ENCODE measurements around the gene BCL2L14. TPM values are rescaled to one million over a fixed set of nuclear protein-coding genes. Genes with fewer than 3 reads are reported as not detected.

Gene BCL2L14
- total and polyA plus RNA-seq, 3 experiments from 2014 or later = 0.20 to 0.22 TPM; not detected in 1

DNA sequence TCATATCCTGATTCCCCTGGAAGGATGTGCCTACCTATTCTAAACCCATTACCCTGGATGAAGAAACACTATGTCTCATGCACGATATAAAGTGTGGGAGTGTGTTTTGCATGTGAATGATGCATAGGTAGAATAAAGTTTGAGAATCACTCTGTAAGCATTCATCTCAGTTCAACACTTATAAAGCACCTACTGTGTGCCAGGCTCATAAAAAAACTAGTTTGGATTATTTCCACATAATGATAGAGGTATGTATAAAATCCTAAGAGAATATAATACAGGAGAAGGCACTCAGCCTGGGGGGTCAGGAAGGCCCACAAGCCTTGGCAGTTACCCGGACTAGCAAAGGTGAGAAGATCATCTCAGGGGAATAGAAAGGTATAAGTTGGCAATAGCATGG lies 41.1 kb upstream of the BCL2L14 start:
- no peaks in the 10 kb centered on the region for H3K36me3 ChIP-seq (ENCODE audit: insufficient read depth, low read length)
- no peaks in the 10 kb centered on the region for H3K27me3 ChIP-seq (ENCODE audit: insufficient read depth, low read length, poor library complexity, severe bottlenecking)
- no peak overlapping the region for H3K27ac ChIP-seq (ENCODE audit: low read depth, low read length)
- Mint-ChIP-seq H3K27ac (peak overlapping the region in 4 of 8 donors; percentile 3 to 70 (median 38)), H3K4me1 (peaks cover 24 to 54% (median 30%) of the 10 kb centered on the region in 3 donors), H3K36me3 (peaks cover 0 to 11% (median 2%) of the 10 kb centered on the region in 3 donors), H3K4me3 (no peak overlapping the region), H3K9me3 (peaks cover 0 to 11% (median 5%) of the 10 kb centered on the region in 5 donors), H3K27me3 (peaks cover 0 to 2% of the 10 kb centered on the region in 2 donors)
- ChIA-PET POLR2A (no interaction called here), CTCF (interaction anchor here (0.6 to 1.3 kb wide), 3 partner anchors 20 to 448 kb away, joined by 3 to 4 read pairs (median 3); no protein-coding TSS in a partner anchor)
- no peak for DNase-seq
- no peak overlapping the region for H3K4me3 ChIP-seq (ENCODE audit: low read length)
- peaks cover 25% of the 10 kb centered on the region for H3K4me1 ChIP-seq (ENCODE audit: insufficient read depth, low read length)
- H3K9me3 ChIP-seq (ENCODE audit: low read length) = no peaks in the 10 kb centered on the region

DNA sequence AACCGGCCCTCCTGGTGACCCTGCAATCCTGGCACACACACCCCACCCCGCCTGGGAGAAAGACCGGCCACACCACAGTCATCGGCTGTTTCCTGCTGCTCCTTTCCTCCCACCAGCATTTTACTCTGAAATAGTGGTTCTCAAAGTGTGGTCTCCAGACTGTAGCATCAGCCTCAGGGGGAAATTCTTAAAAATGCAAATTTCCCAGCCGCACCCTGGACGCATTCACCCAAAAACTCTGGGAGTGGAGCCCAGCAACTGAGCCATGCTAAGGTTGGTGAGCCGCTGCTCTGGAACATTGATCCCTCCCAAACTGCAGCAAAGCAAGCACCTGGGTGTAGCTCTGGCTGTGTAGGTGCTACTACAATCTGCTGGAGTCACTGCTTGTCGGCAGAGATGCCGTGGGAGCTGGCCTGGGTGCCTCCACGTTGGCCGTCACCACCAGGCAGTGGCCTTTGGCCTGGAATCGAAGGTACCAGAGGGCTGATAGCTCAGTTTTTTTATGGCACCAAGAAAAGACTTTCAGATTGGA lies 38.4 kb upstream of the BCL2L14 start:
- H3K36me3 Mint-ChIP-seq = peaks cover 0 to 5% (median 0%) of the 10 kb centered on the region in 3 donors

DNA sequence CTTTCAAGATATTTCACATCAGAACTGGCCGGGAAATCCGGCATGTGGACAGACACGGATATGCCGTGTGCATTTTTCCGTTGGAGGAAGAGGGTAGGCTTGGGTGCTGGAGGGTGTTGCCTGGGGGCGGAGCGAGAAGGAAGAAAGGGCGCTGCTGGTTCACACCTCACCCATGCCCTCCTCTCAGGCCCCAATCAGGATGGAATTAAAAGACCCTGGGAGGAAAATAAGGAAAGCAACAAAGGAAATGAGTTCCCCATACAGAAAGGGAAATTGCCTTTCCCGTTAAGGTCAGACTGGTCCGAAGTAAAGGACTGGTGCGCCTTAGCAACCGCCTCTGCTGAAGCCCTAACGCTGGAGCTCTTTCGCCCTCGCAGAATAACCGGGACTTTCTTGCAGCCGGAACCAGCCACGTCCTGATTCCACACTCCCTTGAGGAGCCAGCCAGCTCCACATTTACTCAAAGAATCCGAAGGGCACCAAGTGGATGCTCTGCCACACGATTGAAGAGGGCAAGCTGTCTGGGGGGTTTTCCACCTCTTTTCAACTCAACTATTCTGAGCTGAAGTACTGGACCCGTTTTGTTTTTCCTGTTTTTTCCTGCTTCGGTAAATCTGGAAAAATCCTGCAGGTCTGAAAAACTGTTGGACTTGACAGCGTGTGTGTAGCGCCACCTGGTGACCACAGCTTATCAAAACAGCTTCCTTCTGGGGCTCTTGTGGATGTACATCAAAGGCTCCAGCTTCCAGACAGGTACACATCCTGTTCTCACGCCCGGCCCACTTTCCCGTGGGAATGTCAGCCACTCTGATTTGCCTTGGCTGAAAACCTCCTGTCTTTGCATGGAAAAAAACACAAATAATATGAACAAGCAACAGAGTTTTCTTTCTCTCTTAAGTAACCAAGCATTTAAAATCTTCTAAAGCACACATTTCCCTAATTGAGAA lies 37.6 kb upstream of the BCL2L14 start:
- Histone ChIP-seq H3K9me3 (ENCODE audit: low read length) (no peaks in the 10 kb centered on the region), H3K4me3 (ENCODE audit: low read length) (peak overlapping the region; percentile 70), H3K27ac (ENCODE audit: low read depth, low read length) (no peak overlapping the region), H3K4me1 (ENCODE audit: insufficient read depth, low read length) (peaks cover 14% of the 10 kb centered on the region), H3K36me3 (ENCODE audit: insufficient read depth, low read length) (no peaks in the 10 kb centered on the region), H3K27me3 (ENCODE audit: insufficient read depth, low read length, poor library complexity, severe bottlenecking) (no peaks in the 10 kb centered on the region)
- H3K4me1 Mint-ChIP-seq = peaks cover 17 to 33% (median 20%) of the 10 kb centered on the region in 3 donors
- peak overlapping the region; percentile 17 to 94 (median 66) for H3K27ac Mint-ChIP-seq
- ChIA-PET POLR2A (interaction anchor here (0.9 to 1.8 kb wide), 2 partner anchors 361 to 383 kb away, joined by 3 to 7 read pairs; partner anchors contain the start of gene ETV6), CTCF (interaction anchor here (0.6 to 4.5 kb wide), 32 partner anchors 11 to 481 kb away, joined by 3 to 120 read pairs (median 4); no protein-coding TSS in a partner anchor)
- H3K4me3 Mint-ChIP-seq = peak overlapping the region; percentile 68 to 92 (median 78)
- peaks cover 0 to 5% (median 0%) of the 10 kb centered on the region in 3 donors for H3K36me3 Mint-ChIP-seq
- H3K9me3 Mint-ChIP-seq = no peaks in the 10 kb centered on the region
- peaks cover 0 to 8% of the 10 kb centered on the region in 2 donors for H3K27me3 Mint-ChIP-seq
- DNase-seq = peak in 4 of 5 donors; percentile 55 to 75 (median 64)

More for the DNA sequence above, 38.4 kb upstream of the BCL2L14 start:
- POLR2A ChIA-PET = interaction anchor here (0.9 to 1.8 kb wide), 2 partner anchors 360 to 383 kb away, joined by 3 to 7 read pairs; partner anchors contain the start of gene ETV6
- Mint-ChIP-seq H3K4me1 (peaks cover 17 to 39% (median 20%) of the 10 kb centered on the region in 3 donors), H3K27ac (peak overlapping the region in 6 of 8 donors; percentile 31 to 91 (median 65)), H3K4me3 (peak overlapping the region; percentile 68 to 92 (median 78)), H3K27me3 (peaks cover 0 to 4% of the 10 kb centered on the region in 2 donors), H3K9me3 (no peaks in the 10 kb centered on the region)
- CTCF ChIA-PET = interaction anchor here (1.0 to 4.5 kb wide), 14 partner anchors 10 to 477 kb away, joined by 3 to 120 read pairs (median 6); no protein-coding TSS in a partner anchor
- DNase-seq = no peak
- no peaks in the 10 kb centered on the region for H3K9me3 ChIP-seq (ENCODE audit: low read length)
- H3K27me3 ChIP-seq (ENCODE audit: insufficient read depth, low read length, poor library complexity, severe bottlenecking) = no peaks in the 10 kb centered on the region
- no peaks in the 10 kb centered on the region for H3K36me3 ChIP-seq (ENCODE audit: insufficient read depth, low read length)
- peak overlapping the region; percentile 70 for H3K4me3 ChIP-seq (ENCODE audit: low read length)
- H3K27ac ChIP-seq (ENCODE audit: low read depth, low read length) = no peak overlapping the region
- H3K4me1 ChIP-seq (ENCODE audit: insufficient read depth, low read length) = peaks cover 14% of the 10 kb centered on the region

DNA sequence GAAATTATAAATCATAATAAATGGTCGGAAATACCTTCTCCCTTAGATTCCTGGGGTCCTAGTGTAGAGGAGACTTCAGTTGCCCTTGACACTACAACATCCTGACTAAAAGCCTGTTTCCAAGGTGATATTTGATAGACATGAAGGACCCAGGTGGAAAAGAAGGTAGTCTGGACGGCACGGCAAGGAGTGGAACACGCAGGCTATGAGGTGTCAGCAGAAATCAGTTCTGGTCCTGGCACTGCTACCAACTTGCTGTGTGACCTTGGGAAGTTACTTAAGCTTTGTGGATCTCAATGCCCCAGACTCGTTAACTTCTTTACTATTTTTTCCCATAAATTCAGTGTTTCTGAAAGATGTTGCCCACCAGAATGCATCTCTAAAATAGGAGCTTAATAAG lies 36.9 kb upstream of the BCL2L14 start:
- Mint-ChIP-seq H3K27me3 (peaks cover 2 to 12% of the 10 kb centered on the region in 2 donors), H3K4me1 (peaks cover 17 to 28% (median 20%) of the 10 kb centered on the region in 3 donors), H3K36me3 (peaks cover 0 to 5% (median 0%) of the 10 kb centered on the region in 3 donors), H3K27ac (peak overlapping the region in 1 of 8 donors; percentile 56), H3K4me3 (peak overlapping the region in 5 of 7 donors; percentile 51 to 84 (median 77)), H3K9me3 (no peaks in the 10 kb centered on the region)
- Histone ChIP-seq H3K9me3 (ENCODE audit: low read length) (no peaks in the 10 kb centered on the region), H3K27me3 (ENCODE audit: insufficient read depth, low read length, poor library complexity, severe bottlenecking) (no peaks in the 10 kb centered on the region), H3K4me1 (ENCODE audit: insufficient read depth, low read length) (peaks cover 14% of the 10 kb centered on the region), H3K27ac (ENCODE audit: low read depth, low read length) (no peak overlapping the region), H3K4me3 (ENCODE audit: low read length) (no peak overlapping the region), H3K36me3 (ENCODE audit: insufficient read depth, low read length) (no peaks in the 10 kb centered on the region)
- ChIA-PET CTCF (interaction anchor here (0.6 to 4.5 kb wide), 26 partner anchors 9 to 482 kb away, joined by 3 to 120 read pairs (median 4); no protein-coding TSS in a partner anchor), POLR2A (interaction anchor here (1.8 kb wide), 1 partner anchor 384 kb away, joined by 7 read pairs; the partner anchor contains the start of gene ETV6)
- no peak for DNase-seq

DNA sequence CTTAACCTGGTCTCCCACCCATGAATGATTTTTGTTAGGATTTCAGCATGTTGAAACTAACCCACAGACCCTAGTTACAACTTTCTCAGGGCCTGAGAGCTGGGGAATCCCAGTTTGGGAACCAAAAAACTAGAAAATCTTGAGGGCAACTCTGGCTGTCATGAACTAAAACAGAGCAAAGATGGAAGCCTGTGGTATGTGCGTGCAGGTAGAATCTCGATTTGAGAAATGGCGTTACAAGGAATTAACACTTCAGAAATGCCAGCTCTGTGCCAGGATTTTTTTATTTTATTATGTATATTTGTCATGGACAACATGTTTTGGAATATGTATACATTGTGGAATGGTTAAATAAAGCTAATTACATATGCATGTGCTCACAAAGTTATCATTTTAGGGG lies 36.4 kb upstream of the BCL2L14 start:
- DNase-seq = no peak
- Histone ChIP-seq H3K36me3 (ENCODE audit: insufficient read depth, low read length) (no peaks in the 10 kb centered on the region), H3K27me3 (ENCODE audit: insufficient read depth, low read length, poor library complexity, severe bottlenecking) (no peaks in the 10 kb centered on the region), H3K4me1 (ENCODE audit: insufficient read depth, low read length) (peaks cover 14% of the 10 kb centered on the region), H3K27ac (ENCODE audit: low read depth, low read length) (no peak overlapping the region), H3K9me3 (ENCODE audit: low read length) (no peaks in the 10 kb centered on the region), H3K4me3 (ENCODE audit: low read length) (no peak overlapping the region)
- Mint-ChIP-seq H3K9me3 (no peaks in the 10 kb centered on the region), H3K27me3 (peaks cover 2 to 12% of the 10 kb centered on the region in 2 donors), H3K27ac (peak overlapping the region in 1 of 8 donors; percentile 26), H3K36me3 (peaks cover 0 to 5% (median 0%) of the 10 kb centered on the region in 3 donors), H3K4me3 (peak overlapping the region in 1 of 7 donors; percentile 32), H3K4me1 (peaks cover 17 to 23% (median 20%) of the 10 kb centered on the region in 3 donors)
- CTCF ChIA-PET = interaction anchor here (0.8 to 4.5 kb wide), 7 partner anchors 8 to 460 kb away, joined by 3 to 120 read pairs (median 7); no protein-coding TSS in a partner anchor
- POLR2A ChIA-PET = no interaction called here

GRCh38 chr12:12035229-12035628 lies 35.5 kb upstream of the BCL2L14 start:
- no peak overlapping the region for H3K27ac Mint-ChIP-seq
- Histone ChIP-seq H3K36me3 (ENCODE audit: insufficient read depth, low read length) (no peaks in the 10 kb centered on the region), H3K27ac (ENCODE audit: low read depth, low read length) (no peak overlapping the region), H3K4me3 (ENCODE audit: low read length) (no peak overlapping the region), H3K9me3 (ENCODE audit: low read length) (no peaks in the 10 kb centered on the region), H3K27me3 (ENCODE audit: insufficient read depth, low read length, poor library complexity, severe bottlenecking) (no peaks in the 10 kb centered on the region), H3K4me1 (ENCODE audit: insufficient read depth, low read length) (peaks cover 14% of the 10 kb centered on the region)
- no peak overlapping the region for H3K4me3 Mint-ChIP-seq
- POLR2A ChIA-PET = no interaction called here
- peaks cover 17 to 22% (median 20%) of the 10 kb centered on the region in 3 donors for H3K4me1 Mint-ChIP-seq
- H3K27me3 Mint-ChIP-seq = peaks cover 2 to 18% of the 10 kb centered on the region in 2 donors
- no peak for DNase-seq
- peaks cover 0 to 5% (median 0%) of the 10 kb centered on the region in 3 donors for H3K36me3 Mint-ChIP-seq
- no peaks in the 10 kb centered on the region for H3K9me3 Mint-ChIP-seq
- CTCF ChIA-PET = interaction anchor here (1.1 to 5.8 kb wide), 3 partner anchors 26 to 701 kb away, joined by 3 to 41 read pairs (median 35); no protein-coding TSS in a partner anchor

- no peaks in the 10 kb centered on the region for H3K9me3 ChIP-seq (ENCODE audit: low read length)
- no peak overlapping the region for H3K27ac Mint-ChIP-seq
- no peak for DNase-seq
- no peaks in the 10 kb centered on the region for H3K36me3 ChIP-seq (ENCODE audit: insufficient read depth, low read length)
- POLR2A ChIA-PET = no interaction called here
- H3K27me3 Mint-ChIP-seq = peaks cover 5 to 18% of the 10 kb centered on the region in 2 donors
- H3K4me1 ChIP-seq (ENCODE audit: insufficient read depth, low read length) = peaks cover 14% of the 10 kb centered on the region
- peaks cover 0 to 5% (median 0%) of the 10 kb centered on the region in 3 donors for H3K36me3 Mint-ChIP-seq
- CTCF ChIA-PET = interaction anchor here (1.3 to 5.8 kb wide), 2 partner anchors 455 to 459 kb away, joined by 3 to 35 read pairs; no protein-coding TSS in a partner anchor
- H3K27ac ChIP-seq (ENCODE audit: low read depth, low read length) = no peak overlapping the region
- H3K27me3 ChIP-seq (ENCODE audit: insufficient read depth, low read length, poor library complexity, severe bottlenecking) = no peaks in the 10 kb centered on the region
- H3K4me1 Mint-ChIP-seq = peaks cover 16 to 17% (median 17%) of the 10 kb centered on the region in 3 donors
- no peaks in the 10 kb centered on the region for H3K9me3 Mint-ChIP-seq
- no peak overlapping the region for H3K4me3 Mint-ChIP-seq
- H3K4me3 ChIP-seq (ENCODE audit: low read length) = no peak overlapping the region
Measured at GRCh38 chr12:12036901-12037300, 33.8 kb upstream of the BCL2L14 start.

Data from CD8-positive, alpha-beta memory T cell (primary cell).